ENCODE data around the gene OR2T10. TPM values are rescaled to one million over a fixed set of nuclear protein-coding genes. Genes with fewer than 3 reads are reported as not detected.

OR2T10 gene
- total and polyA plus RNA-seq, 2 experiments from 2014 or later: not detected

DNA sequence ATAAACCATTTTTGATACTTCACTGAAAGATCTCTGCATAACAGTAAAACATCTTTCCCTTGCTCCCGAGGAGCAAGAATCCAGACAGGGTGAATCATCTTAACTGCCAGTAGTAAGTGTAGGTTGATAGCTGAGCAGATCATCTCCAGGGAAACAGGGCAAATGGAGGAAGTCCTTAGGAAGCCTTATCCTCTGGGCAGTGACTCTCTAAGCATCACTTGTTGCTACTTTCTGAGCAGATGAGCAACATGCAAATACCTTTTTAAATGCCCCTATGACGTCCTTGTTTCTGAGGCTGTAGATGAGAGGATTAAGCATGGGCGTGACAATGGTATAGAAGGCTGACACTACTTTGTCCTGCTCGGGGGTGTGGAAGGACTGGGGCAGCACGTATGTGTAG is 28.5 kb upstream of the OR2T10 start:
- Histone ChIP-seq H3K27me3 (replicated peaks; ENCODE audit: insufficient read depth) (no peaks in the 10 kb centered on the region), H3K4me3 (no peak overlapping the region), H3K36me3 (ENCODE audit: low read depth) (no peaks in the 10 kb centered on the region), H3K4me1 (ENCODE audit: insufficient read depth) (no peaks in the 10 kb centered on the region), H3K9ac (no peak overlapping the region), H3K27ac (no peak overlapping the region), H3F3A (ENCODE audit: insufficient read depth) (no peaks in the 10 kb centered on the region), H4K20me1 (ENCODE audit: insufficient read depth) (no peaks in the 10 kb centered on the region), H3K9me3 (ENCODE audit: low read depth) (no peaks in the 10 kb centered on the region), H3K79me2 (ENCODE audit: insufficient read depth) (no peaks in the 10 kb centered on the region), H3K9me2 (ENCODE audit: insufficient read depth) (no peaks in the 10 kb centered on the region), H2AFZ (no peak overlapping the region), H3K4me2 (ENCODE audit: unreplicated experiment) (no peak overlapping the region)
- 12 to 14% methylated on average over 5 of the region's 5 CpGs for WGBS, 2 experiments (ENCODE audit: low coverage in 1 of 2, low lambda C conversion rate in 2 of 2, missing lambda C conversion rate in 2 of 2)
- no peak for DNase-seq
- in situ Hi-C loops (cut with MboI): no loop called here
- TF ChIP-seq EZH2 (IDR thresholded peaks at IDR 0.05; ENCODE audit: insufficient read depth, poor library complexity, severe bottlenecking) (no peak), EZH2phosphoT487 (IDR thresholded peaks at IDR 0.05; ENCODE audit: insufficient read depth, low read depth) (no peak)

DNA sequence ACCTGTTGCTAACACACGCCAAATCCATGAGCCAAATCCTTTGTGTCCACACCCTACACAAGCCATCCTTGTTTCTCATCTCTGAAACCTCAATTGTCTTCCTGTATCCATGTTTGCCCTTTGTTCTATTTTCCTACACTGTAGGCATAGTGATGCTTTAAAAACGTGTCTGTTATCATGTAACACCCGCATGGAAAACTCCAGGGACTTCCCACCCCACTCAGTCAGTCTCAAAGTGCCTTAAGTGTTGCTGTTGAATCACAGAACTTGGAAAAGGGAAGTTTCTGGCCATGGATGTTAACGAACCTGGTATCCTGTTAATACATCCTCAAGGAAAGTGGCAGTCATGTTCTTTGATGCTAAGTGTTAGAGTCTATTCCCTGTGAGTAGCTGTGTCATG is 27.7 kb upstream of the OR2T10 start:
- Histone ChIP-seq H2AFZ (no peak overlapping the region), H3K9me3 (ENCODE audit: low read depth) (no peaks in the 10 kb centered on the region), H3K4me1 (ENCODE audit: insufficient read depth) (no peaks in the 10 kb centered on the region), H3K4me3 (no peak overlapping the region), H3K9me2 (ENCODE audit: insufficient read depth) (no peaks in the 10 kb centered on the region), H3F3A (ENCODE audit: insufficient read depth) (no peaks in the 10 kb centered on the region), H3K9ac (no peak overlapping the region), H3K4me2 (ENCODE audit: unreplicated experiment) (no peak overlapping the region), H3K27ac (no peak overlapping the region), H4K20me1 (ENCODE audit: insufficient read depth) (no peaks in the 10 kb centered on the region), H3K27me3 (replicated peaks; ENCODE audit: insufficient read depth) (no peaks in the 10 kb centered on the region), H3K79me2 (ENCODE audit: insufficient read depth) (no peaks in the 10 kb centered on the region), H3K36me3 (ENCODE audit: low read depth) (no peaks in the 10 kb centered on the region)
- no peak for DNase-seq
- WGBS, 2 experiments (ENCODE audit: low coverage in 1 of 2, low lambda C conversion rate in 2 of 2, missing lambda C conversion rate in 2 of 2): 17 to 22% methylated on average over 4 of the region's 4 CpGs
- in situ Hi-C loops (cut with MboI): no loop called here
- TF ChIP-seq EZH2 (IDR thresholded peaks at IDR 0.05; ENCODE audit: insufficient read depth, poor library complexity, severe bottlenecking) (no peak), EZH2phosphoT487 (IDR thresholded peaks at IDR 0.05; ENCODE audit: insufficient read depth, low read depth) (no peak)

DNA sequence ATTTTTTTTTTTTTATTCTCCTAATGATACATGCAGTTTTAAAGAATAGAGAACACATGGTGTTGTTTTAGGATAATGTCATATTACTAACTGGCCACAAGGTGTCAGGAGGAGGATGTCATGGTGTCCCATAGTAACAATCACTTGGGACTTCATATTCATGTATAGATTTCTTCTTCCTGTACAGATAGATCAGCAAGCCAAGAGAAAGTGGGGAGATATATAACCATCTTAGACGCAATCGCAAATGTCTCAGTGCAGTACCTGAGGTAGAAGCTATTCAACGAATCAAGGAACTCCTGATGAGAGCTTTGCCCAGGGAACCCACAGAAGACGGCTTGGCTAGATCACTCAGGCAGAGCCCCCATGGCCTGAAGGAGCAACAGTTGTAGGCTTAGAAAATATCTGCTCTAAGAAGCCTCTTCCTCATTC is 25.1 kb upstream of the OR2T10 start:
- Histone ChIP-seq H3K4me1 (ENCODE audit: insufficient read depth) (no peaks in the 10 kb centered on the region), H3K4me2 (ENCODE audit: unreplicated experiment) (no peak overlapping the region), H3F3A (ENCODE audit: insufficient read depth) (no peaks in the 10 kb centered on the region), H3K27me3 (replicated peaks; ENCODE audit: insufficient read depth) (no peaks in the 10 kb centered on the region), H3K9me3 (ENCODE audit: low read depth) (no peaks in the 10 kb centered on the region), H4K20me1 (ENCODE audit: insufficient read depth) (no peaks in the 10 kb centered on the region), H2AFZ (no peak overlapping the region), H3K27ac (no peak overlapping the region), H3K36me3 (ENCODE audit: low read depth) (no peaks in the 10 kb centered on the region), H3K9ac (no peak overlapping the region), H3K9me2 (ENCODE audit: insufficient read depth) (no peaks in the 10 kb centered on the region), H3K79me2 (ENCODE audit: insufficient read depth) (no peaks in the 10 kb centered on the region), H3K4me3 (no peak overlapping the region)
- peak; percentile 63 for DNase-seq
- no peak for TF ChIP-seq EZH2phosphoT487 (IDR thresholded peaks at IDR 0.05; ENCODE audit: insufficient read depth, low read depth)
- no peak for TF ChIP-seq EZH2 (IDR thresholded peaks at IDR 0.05; ENCODE audit: insufficient read depth, poor library complexity, severe bottlenecking)
- WGBS, 2 experiments (ENCODE audit: low coverage in 1 of 2, low lambda C conversion rate in 2 of 2, missing lambda C conversion rate in 2 of 2): 48 to 55% methylated on average over 4 of the region's 4 CpGs
- in situ Hi-C loops (cut with MboI): no loop called here

DNA sequence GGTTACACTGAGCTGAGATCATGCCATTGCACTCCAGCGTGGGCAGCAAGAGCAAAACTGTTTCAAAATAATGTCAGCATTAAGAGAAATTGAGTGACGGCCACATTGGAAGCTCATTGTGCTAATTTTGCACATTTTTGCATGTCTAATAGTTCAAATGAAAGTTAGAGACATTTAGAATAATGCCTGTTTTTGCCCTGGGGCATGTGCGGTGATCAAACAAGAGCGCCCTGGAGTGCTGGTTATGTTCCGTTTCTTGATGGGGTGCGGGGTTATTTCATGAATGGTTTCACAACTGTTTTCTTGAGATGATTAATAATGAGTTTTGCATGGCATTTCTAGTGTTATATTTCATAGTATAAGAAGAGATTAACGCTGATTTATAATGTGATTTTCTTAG is 24.3 kb upstream of the OR2T10 start:
- Histone ChIP-seq H3F3A (ENCODE audit: insufficient read depth) (no peaks in the 10 kb centered on the region), H3K4me3 (no peak overlapping the region), H2AFZ (no peak overlapping the region), H3K79me2 (ENCODE audit: insufficient read depth) (no peaks in the 10 kb centered on the region), H3K36me3 (ENCODE audit: low read depth) (no peaks in the 10 kb centered on the region), H3K4me1 (ENCODE audit: insufficient read depth) (no peaks in the 10 kb centered on the region), H3K9ac (no peak overlapping the region), H4K20me1 (ENCODE audit: insufficient read depth) (no peaks in the 10 kb centered on the region), H3K9me3 (ENCODE audit: low read depth) (no peaks in the 10 kb centered on the region), H3K27me3 (replicated peaks; ENCODE audit: insufficient read depth) (no peaks in the 10 kb centered on the region), H3K9me2 (ENCODE audit: insufficient read depth) (no peaks in the 10 kb centered on the region), H3K4me2 (ENCODE audit: unreplicated experiment) (no peak overlapping the region), H3K27ac (no peak overlapping the region)
- WGBS, 2 experiments (ENCODE audit: low coverage in 1 of 2, low lambda C conversion rate in 2 of 2, missing lambda C conversion rate in 2 of 2): 41 to 49% methylated on average over 7 of the region's 7 CpGs
- DNase-seq: no peak
- TF ChIP-seq EZH2phosphoT487 (IDR thresholded peaks at IDR 0.05; ENCODE audit: insufficient read depth, low read depth) (no peak), EZH2 (IDR thresholded peaks at IDR 0.05; ENCODE audit: insufficient read depth, poor library complexity, severe bottlenecking) (no peak)
- in situ Hi-C loops (cut with MboI): no loop called here

DNA sequence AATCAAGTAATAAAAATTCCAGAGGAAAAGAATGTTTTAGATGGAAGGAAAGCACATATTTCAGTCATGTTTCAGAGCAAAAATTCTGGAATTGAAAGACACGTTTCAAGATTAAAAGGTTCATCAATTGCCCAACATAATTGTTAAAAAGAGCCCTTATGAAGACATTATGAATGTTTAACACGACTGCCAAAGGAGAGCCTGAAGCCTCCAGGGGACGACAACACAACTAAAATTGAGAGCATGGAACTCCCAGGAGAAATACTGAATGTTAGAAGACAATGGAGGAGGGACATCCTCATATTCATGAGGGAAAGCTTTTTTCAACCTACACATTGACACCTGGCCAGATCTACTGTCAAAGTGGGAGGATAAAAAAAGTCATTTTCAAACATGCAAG is 21.4 kb upstream of the OR2T10 start:
- Histone ChIP-seq H3K79me2 (ENCODE audit: insufficient read depth) (no peaks in the 10 kb centered on the region), H3K36me3 (ENCODE audit: low read depth) (no peaks in the 10 kb centered on the region), H4K20me1 (ENCODE audit: insufficient read depth) (no peaks in the 10 kb centered on the region), H3K27me3 (replicated peaks; ENCODE audit: insufficient read depth) (no peaks in the 10 kb centered on the region), H3K4me3 (no peak overlapping the region), H3K9me3 (ENCODE audit: low read depth) (no peaks in the 10 kb centered on the region), H3K4me2 (ENCODE audit: unreplicated experiment) (no peak overlapping the region), H3K27ac (no peak overlapping the region), H3K4me1 (ENCODE audit: insufficient read depth) (no peaks in the 10 kb centered on the region), H3K9me2 (ENCODE audit: insufficient read depth) (no peaks in the 10 kb centered on the region), H3F3A (ENCODE audit: insufficient read depth) (no peaks in the 10 kb centered on the region), H3K9ac (no peak overlapping the region), H2AFZ (no peak overlapping the region)
- in situ Hi-C loops (cut with MboI): no loop called here
- WGBS, 2 experiments (ENCODE audit: low coverage in 1 of 2, low lambda C conversion rate in 2 of 2, missing lambda C conversion rate in 2 of 2): 2% methylated on average over 3 of the region's 3 CpGs
- TF ChIP-seq EZH2 (IDR thresholded peaks at IDR 0.05; ENCODE audit: insufficient read depth, poor library complexity, severe bottlenecking) (no peak), EZH2phosphoT487 (IDR thresholded peaks at IDR 0.05; ENCODE audit: insufficient read depth, low read depth) (no peak)
- DNase-seq: peak; percentile 76
